GM18520 (cell line): Measurements from ENCODE around the gene CPNE9.

ENCODE experiments used
- ATAC-seq: cut with Tn5 transposase; IDR thresholded peaks from one replicate; pipeline ENCODE4 v1.9.1; 2021; ENCODE audit not compliant: unreplicated experiment

Gene CPNE9

DNA sequence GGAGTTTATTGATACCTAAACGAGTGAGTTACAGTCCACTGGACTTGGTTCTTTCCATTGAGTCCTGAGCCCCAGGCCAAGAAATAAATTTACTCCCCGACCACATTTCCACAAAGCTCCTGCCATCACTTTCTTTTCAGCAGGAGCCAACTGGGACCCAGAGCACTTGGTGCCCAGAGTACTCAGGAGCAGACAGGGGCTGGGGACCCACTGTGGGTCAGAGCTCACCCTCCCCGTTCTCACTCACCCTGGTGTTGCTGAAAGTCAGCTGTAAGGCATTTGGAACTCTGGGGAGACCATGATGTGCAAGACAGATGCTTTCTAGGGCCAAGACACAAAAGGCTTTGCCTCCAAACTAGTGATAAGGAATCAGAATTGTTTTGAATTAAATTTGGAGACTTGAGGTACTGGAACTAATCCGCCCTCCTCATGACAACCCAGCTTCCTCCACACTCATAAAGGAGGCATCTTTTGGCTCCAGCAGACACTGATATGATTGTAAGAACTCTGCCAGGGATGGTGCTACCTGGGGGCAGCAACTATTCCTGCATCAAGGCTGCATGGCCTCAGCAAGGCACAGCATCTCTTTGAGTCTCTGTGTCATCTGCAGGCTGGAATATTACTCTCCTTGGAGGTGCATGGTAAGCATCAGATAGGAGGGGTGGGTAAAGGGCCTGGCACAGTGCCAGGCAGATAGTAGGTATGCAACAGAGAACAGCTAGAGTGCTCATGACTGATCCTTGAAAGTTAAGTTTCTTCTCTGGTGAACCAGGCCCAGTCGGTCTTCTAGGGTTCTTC, 73.5 kb downstream of the CPNE9 start:
- no peak for ATAC-seq

GRCh38 chr3:9777694-9778021, 74.0 kb downstream of the CPNE9 start:
- ATAC-seq: no peak

DNA sequence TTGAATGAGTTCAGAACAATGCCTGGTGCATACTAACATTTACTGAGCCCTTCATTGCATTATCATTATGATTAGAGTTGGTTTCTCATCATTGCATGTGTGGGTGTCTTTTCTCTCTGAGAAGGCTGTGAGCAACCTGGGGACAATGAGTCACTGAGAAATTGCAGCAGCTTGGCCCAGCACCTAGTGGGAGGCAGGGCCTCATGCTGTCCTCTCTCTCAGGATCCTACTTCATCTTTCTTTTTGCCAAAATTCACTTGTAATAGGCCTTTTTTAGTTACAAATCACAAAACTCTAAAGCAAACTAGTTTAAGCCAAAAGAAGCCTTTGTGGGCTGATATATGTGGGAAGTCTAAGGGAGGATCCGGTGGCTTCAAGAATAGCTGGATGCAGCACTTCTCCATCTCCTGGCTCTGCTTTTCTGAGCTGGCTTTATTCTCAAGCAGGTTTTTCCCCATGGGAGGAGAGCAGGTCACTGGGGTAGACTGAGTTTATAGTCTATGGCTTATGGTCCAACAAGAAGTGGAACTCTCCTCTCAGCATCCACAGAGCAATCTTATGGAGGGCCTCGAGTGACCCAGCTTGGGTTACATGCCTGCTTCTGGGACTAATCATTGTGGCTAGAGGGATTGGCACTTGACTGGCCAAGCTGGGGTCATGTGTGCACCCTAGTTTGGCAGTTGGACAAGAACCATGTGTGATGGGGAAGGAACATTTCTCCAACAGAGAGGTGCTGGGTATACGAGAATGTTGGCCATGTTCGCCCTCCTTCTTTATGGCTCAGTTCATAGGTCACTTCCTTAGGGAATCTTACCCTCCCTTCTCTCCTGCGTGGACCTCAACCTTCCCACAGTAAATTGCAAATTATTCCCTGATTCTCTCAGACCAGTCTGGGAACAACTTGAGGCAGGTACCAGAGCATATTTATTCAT, 74.8 kb downstream of the CPNE9 start:
- ATAC-seq: no peak

GRCh38 chr3:9779075-9779593, 75.5 kb downstream of the CPNE9 start:
- no peak for ATAC-seq
